ENCODE measurements around the gene CUEDC1. TPM values are rescaled to one million over a fixed set of nuclear protein-coding genes. Genes with fewer than 3 reads are reported as not detected.

CUEDC1 gene
- total RNA-seq (2012; rRNA removed) (4.1 and 4.2 TPM in 2 replicates), polyA plus RNA-seq (2012; rRNA removed) (21.2 and 22.6 TPM in 2 replicates), Bru-seq, nascent RNA (percentile 91 among the genes with signal in this experiment), BruChase-seq, experiment 1, labeled RNA remaining after a 6-hour chase (percentile 96 among the genes with signal in this experiment), BruChase-seq, experiment 2, labeled RNA remaining after a 2-hour chase (percentile 89 among the genes with signal in this experiment)
- 16.0 and 18.8 TPM in 2 replicates for polyA plus RNA-seq (2012; cell fraction: cytosol; rRNA removed)
- 69.3 and 81.4 TPM in 2 replicates for polyA plus RNA-seq (2012; cell fraction: nucleus; rRNA removed; ENCODE audit: low replicate concordance)
- long read RNA-seq, transcript CUEDC1-206 (11 exons, 3,621 nt) = major isoform, 19 of 80 reads
- long read RNA-seq, transcript CUEDC1-204 (2 exons, 707 nt) = minor isoform, 9 of 80 reads
- long read RNA-seq, partial matches to known transcripts = 23 of 80 reads
- long read RNA-seq, other reads (novel, unspliced or antisense) = 29 of 80 reads

- POLR2A ChIA-PET (ENCODE audit: unreplicated experiment) = interaction anchor here (0.7 to 2.5 kb wide), 4 partner anchors 30 to 99 kb away, joined by 3 to 15 read pairs (median 4); no protein-coding TSS in a partner anchor
- peak within 1 kb of the TSS; percentile 96 for H2AK9ac ChIP-seq (replicated peaks; ENCODE audit: low read depth, low read length, poor library complexity)
- peak within 1 kb of the TSS; percentile 93 for H3K4me3 ChIP-seq (ENCODE audit: insufficient read depth, low read depth, low read length)
- H2BK5ac ChIP-seq (ENCODE audit: low read depth, low read length, poor library complexity, severe bottlenecking) = peak within 1 kb of the TSS; percentile 89
- H2AK5ac ChIP-seq (ENCODE audit: low read depth, low read length) = peak within 1 kb of the TSS; percentile 85
- peak within 1 kb of the TSS; percentile 92 for H2AFZ ChIP-seq (replicated peaks; ENCODE audit: low read length, poor library complexity)
- in situ Hi-C loops (cut with MboI; ENCODE audit: low sequenced_read_pairs) (no loop called here), intact Hi-C loops (cut with micrococcal nuclease) (loop anchor here (2.0 kb wide), 1 partner anchor 81 kb away; no protein-coding TSS in a partner anchor), dilution Hi-C loops (cut with HindIII; ENCODE audit: low sequenced_read_pairs, unreplicated experiment) (no loop called here)
- ATAC-seq (ENCODE audit: low read depth) = peak; percentile 84
- peak within 1 kb of the TSS; percentile 38; the same call in 1 of the 2 replicates for H2BK20ac ChIP-seq (ENCODE audit: low read depth, low read length)
- peak within 1 kb of the TSS; percentile 84 for H3K9ac ChIP-seq (ENCODE audit: low read depth, low read length)
- H3K4ac ChIP-seq (ENCODE audit: low read depth, low read length) = peak within 1 kb of the TSS; percentile 92
- H2BK120ac ChIP-seq (ENCODE audit: low read depth, low read length) = peak within 1 kb of the TSS; percentile 87
- peak within 1 kb of the TSS; percentile 92 for H3K23ac ChIP-seq (ENCODE audit: low read depth, low read length)
- H3K27me3 ChIP-seq (ENCODE audit: control insufficient read depth, insufficient read depth, low read length) = no peaks in the 10 kb centered on the region
- no peaks in the 10 kb centered on the region for H4K20me1 ChIP-seq (ENCODE audit: insufficient read depth, low read length)
- DNase-seq = peak; percentile 39
- WGBS, 2 experiments (ENCODE audit: extremely low coverage in 2 of 2, insufficient read length in 1 of 2) = 0% methylated on average over 37 of the region's 79 CpGs; no CpG with 5 or more reads in 1 of the 2 experiments
- H3K4me2 ChIP-seq (ENCODE audit: low read depth, low read length) = peak within 1 kb of the TSS; percentile 89
- H3K27ac ChIP-seq (ENCODE audit: insufficient read depth, low read length) = peak within 1 kb of the TSS; percentile 79
- no peaks in the 10 kb centered on the region for H3K9me3 ChIP-seq (ENCODE audit: control insufficient read depth, insufficient read depth, low read length)
- BruUV-seq (replicated peaks) = no TSS peak
- H3K9me1 ChIP-seq (ENCODE audit: insufficient read depth, low read length) = peaks cover 22% of the 10 kb centered on the region
- peak within 1 kb of the TSS; percentile 97 for H3K56ac ChIP-seq (ENCODE audit: extremely low read depth, insufficient read depth, low read length)
- H3K36me3 ChIP-seq (ENCODE audit: control insufficient read depth, insufficient read depth, low read length) = no peaks in the 10 kb centered on the region
- H2BK15ac ChIP-seq (ENCODE audit: low read depth, low read length) = peak within 1 kb of the TSS; percentile 86
- H4K5ac ChIP-seq (ENCODE audit: low read depth, low read length) = peak within 1 kb of the TSS; percentile 67
- peak within 1 kb of the TSS; percentile 83 to 84 for H4K8ac ChIP-seq (ENCODE audit: low read depth in 2 of 2, low read length in 2 of 2)
- peak within 1 kb of the TSS; percentile 94 for H4K91ac ChIP-seq (ENCODE audit: insufficient read depth, low read depth, low read length)
- H3K79me1 ChIP-seq (ENCODE audit: low read depth in 1 of 2, low read length in 2 of 2) = peaks cover 17 to 43% of the 10 kb centered on the region in 2 experiments
- H3K14ac ChIP-seq (replicated peaks; ENCODE audit: low read depth, low read length) = peak within 1 kb of the TSS; percentile 96
- CTCF ChIA-PET = interaction anchor here (0.8 to 1.6 kb wide), 4 partner anchors 27 to 63 kb away, joined by 3 read pairs; no protein-coding TSS in a partner anchor
- H3K4me1 ChIP-seq (ENCODE audit: control insufficient read depth, insufficient read depth, low read length) = peaks cover 27% of the 10 kb centered on the region
- H3K18ac ChIP-seq (ENCODE audit: low read depth, low read length) = peak within 1 kb of the TSS; percentile 40; the same call in 1 of the 2 replicates
- peak; percentile 30; the same call in 1 of the 2 replicates for TF ChIP-seq MXI1 (IDR thresholded peaks at IDR 0.05; ENCODE audit: borderline replicate concordance, low read depth, low read length)
- TF ChIP-seq, protein P1, sequence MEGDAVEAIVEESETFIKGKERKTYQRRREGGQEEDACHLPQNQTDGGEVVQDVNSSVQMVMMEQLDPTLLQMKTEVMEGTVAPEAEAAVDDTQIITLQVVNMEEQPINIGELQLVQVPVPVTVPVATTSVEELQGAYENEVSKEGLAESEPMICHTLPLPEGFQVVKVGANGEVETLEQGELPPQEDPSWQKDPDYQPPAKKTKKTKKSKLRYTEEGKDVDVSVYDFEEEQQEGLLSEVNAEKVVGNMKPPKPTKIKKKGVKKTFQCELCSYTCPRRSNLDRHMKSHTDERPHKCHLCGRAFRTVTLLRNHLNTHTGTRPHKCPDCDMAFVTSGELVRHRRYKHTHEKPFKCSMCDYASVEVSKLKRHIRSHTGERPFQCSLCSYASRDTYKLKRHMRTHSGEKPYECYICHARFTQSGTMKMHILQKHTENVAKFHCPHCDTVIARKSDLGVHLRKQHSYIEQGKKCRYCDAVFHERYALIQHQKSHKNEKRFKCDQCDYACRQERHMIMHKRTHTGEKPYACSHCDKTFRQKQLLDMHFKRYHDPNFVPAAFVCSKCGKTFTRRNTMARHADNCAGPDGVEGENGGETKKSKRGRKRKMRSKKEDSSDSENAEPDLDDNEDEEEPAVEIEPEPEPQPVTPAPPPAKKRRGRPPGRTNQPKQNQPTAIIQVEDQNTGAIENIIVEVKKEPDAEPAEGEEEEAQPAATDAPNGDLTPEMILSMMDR (conservative IDR thresholded peaks at IDR 0.05; ENCODE audit: low read depth, low read length) = peak; percentile 52
- no peak for TF ChIP-seq POLR2A (IDR thresholded peaks at IDR 0.05; ENCODE audit: low read depth, low read length)
- TF ChIP-seq MAZ (IDR thresholded peaks at IDR 0.05; ENCODE audit: borderline replicate concordance, low read depth, low read length) = peak; percentile 71; the same call in 1 of the 2 replicates
- no peak for TF ChIP-seq RFX5 (IDR thresholded peaks at IDR 0.05; ENCODE audit: low read depth, low read length)
- TF ChIP-seq CEBPB (IDR thresholded peaks at IDR 0.05; ENCODE audit: low read depth, low read length) = no peak
- peak; percentile 34 for TF ChIP-seq RAD21 (IDR thresholded peaks at IDR 0.05; ENCODE audit: low read length)
- TF ChIP-seq RCOR1 (IDR thresholded peaks at IDR 0.05; ENCODE audit: insufficient replicate concordance, low read length) = no peak
- no peak for TF ChIP-seq NFE2L2 (IDR thresholded peaks at IDR 0.05; ENCODE audit: low read depth, low read length)
- TF ChIP-seq FOS (IDR thresholded peaks at IDR 0.05; ENCODE audit: low read depth, low read length) = no peak
- TF ChIP-seq, protein P2, sequence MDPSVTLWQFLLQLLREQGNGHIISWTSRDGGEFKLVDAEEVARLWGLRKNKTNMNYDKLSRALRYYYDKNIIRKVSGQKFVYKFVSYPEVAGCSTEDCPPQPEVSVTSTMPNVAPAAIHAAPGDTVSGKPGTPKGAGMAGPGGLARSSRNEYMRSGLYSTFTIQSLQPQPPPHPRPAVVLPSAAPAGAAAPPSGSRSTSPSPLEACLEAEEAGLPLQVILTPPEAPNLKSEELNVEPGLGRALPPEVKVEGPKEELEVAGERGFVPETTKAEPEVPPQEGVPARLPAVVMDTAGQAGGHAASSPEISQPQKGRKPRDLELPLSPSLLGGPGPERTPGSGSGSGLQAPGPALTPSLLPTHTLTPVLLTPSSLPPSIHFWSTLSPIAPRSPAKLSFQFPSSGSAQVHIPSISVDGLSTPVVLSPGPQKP (IDR thresholded peaks at IDR 0.05; ENCODE audit: borderline replicate concordance, low read depth, low read length) = no peak
- no peak for TF ChIP-seq SMC3 (IDR thresholded peaks at IDR 0.05; ENCODE audit: low read depth, low read length)
Measured at GRCh38 chr17:57955183-57955931, at the start of gene CUEDC1. CUEDC1 (minus strand) TSS chr17:57955412; CDS start chr17:57885564, 69,848 bp downstream.

Measured in IMR-90 (cell line).